Sigmoid colon (tissue), 4 donors: Measurements from ENCODE around the gene RNF187.

Experiments used
- POLR2A ChIP-seq, 2 donors: fragments of 450-650 bp; IDR thresholded peaks; one replicate each; pipeline ENCODE4 v1.6.1; 2016; ENCODE audit warnings: antibody characterized with exemption in 2 of 2, mild to moderate bottlenecking in 2 of 2, moderate library complexity in 2 of 2
- POLR2AphosphoS5 ChIP-seq, 4 donors: sonication (generic); formaldehyde crosslinking; IDR thresholded peaks; one replicate each; pipeline ENCODE4 v1.6.1; 2017; ENCODE audit warnings: antibody characterized with exemption in 4 of 4
- TF ChIP-seq, protein P1 (sequence below), 4 experiments: fragments of 450-650 bp in 3 of 4; fragments of 200-600 bp in 1 of 4; IDR thresholded peaks; one replicate each; pipeline ENCODE4 v1.5.1; 2016 to 2019; ENCODE audit warnings: antibody characterized with exemption in 4 of 4, mild to moderate bottlenecking in 3 of 4, moderate library complexity in 2 of 4

DNA sequence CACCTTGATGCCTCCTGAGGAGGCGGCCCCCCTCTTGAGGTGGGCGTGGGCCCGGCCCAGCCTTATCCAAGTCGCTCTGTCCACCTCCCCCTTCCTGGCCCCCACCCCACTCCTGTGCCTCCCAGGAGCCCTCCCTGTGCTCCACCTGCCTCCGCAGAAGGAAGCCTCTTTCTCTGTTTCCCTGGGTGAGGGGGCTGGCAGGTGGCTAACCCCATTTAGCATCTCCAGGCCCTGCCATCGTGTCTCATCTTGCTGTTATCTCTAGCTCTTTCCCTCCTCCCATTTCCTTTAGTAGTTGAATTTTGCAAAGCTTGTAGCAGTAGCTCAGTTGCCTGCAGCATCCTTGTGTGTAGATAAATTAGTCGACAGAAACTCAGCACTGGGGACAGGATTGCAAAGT, 7.2 kb downstream of the RNF187 start:
- TF ChIP-seq POLR2A (IDR thresholded peaks at IDR 0.05) (no peak), POLR2AphosphoS5 (IDR thresholded peaks at IDR 0.05) (no peak)
- TF ChIP-seq, protein P1, sequence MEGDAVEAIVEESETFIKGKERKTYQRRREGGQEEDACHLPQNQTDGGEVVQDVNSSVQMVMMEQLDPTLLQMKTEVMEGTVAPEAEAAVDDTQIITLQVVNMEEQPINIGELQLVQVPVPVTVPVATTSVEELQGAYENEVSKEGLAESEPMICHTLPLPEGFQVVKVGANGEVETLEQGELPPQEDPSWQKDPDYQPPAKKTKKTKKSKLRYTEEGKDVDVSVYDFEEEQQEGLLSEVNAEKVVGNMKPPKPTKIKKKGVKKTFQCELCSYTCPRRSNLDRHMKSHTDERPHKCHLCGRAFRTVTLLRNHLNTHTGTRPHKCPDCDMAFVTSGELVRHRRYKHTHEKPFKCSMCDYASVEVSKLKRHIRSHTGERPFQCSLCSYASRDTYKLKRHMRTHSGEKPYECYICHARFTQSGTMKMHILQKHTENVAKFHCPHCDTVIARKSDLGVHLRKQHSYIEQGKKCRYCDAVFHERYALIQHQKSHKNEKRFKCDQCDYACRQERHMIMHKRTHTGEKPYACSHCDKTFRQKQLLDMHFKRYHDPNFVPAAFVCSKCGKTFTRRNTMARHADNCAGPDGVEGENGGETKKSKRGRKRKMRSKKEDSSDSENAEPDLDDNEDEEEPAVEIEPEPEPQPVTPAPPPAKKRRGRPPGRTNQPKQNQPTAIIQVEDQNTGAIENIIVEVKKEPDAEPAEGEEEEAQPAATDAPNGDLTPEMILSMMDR (IDR thresholded peaks at IDR 0.05), result no peak
